ENCODE data around the gene SOAT2. TPM values are rescaled to one million over a fixed set of nuclear protein-coding genes. Genes with fewer than 3 reads are reported as not detected.
A peak's percentile ranks its signal among the peaks of the same experiment; 100 is the strongest.

Gene SOAT2
- total and polyA plus RNA-seq, 5 donors = 0.07 to 0.18 (median 0.17) TPM; not detected in 2

GRCh38 chr12:53074999-53075370, 28.3 kb upstream of the SOAT2 start:
- H3K9me3 ChIP-seq (ENCODE audit: control insufficient read depth, low read length) = no peaks in the 10 kb centered on the region
- peaks cover 32% of the 10 kb centered on the region for H3K4me1 ChIP-seq (ENCODE audit: control insufficient read depth, insufficient read depth, low read length)
- H3K4me3 ChIP-seq (ENCODE audit: low read length) = no peak overlapping the region
- no peak overlapping the region for H3K27ac ChIP-seq (ENCODE audit: low read length)
- 95% methylated on average over 3 of the region's 3 CpGs for WGBS
- DNase-seq (no peak), ATAC-seq (no peak)
- intact Hi-C loops (cut with DNase I) = no loop called here
- no peaks in the 10 kb centered on the region for H3K27me3 ChIP-seq (ENCODE audit: control insufficient read depth, insufficient read depth)

GRCh38 chr12:53076461-53076860, 26.8 kb upstream of the SOAT2 start:
- Histone ChIP-seq H3K27ac (ENCODE audit: low read length) (no peak overlapping the region), H3K9me3 (ENCODE audit: control insufficient read depth, low read length) (no peaks in the 10 kb centered on the region), H3K27me3 (ENCODE audit: control insufficient read depth, insufficient read depth) (no peaks in the 10 kb centered on the region), H3K4me1 (ENCODE audit: control insufficient read depth, insufficient read depth, low read length) (peaks cover 24% of the 10 kb centered on the region), H3K4me3 (ENCODE audit: low read length) (no peak overlapping the region)
- DNase-seq (no peak), ATAC-seq (no peak)
- WGBS = 97% methylated on average over 3 of the region's 3 CpGs
- intact Hi-C loops (cut with DNase I) = no loop called here

GRCh38 chr12:53077030-53077429, 26.3 kb upstream of the SOAT2 start:
- Histone ChIP-seq H3K4me3 (ENCODE audit: low read length) (no peak overlapping the region), H3K27me3 (ENCODE audit: control insufficient read depth, insufficient read depth) (no peaks in the 10 kb centered on the region), H3K4me1 (ENCODE audit: control insufficient read depth, insufficient read depth, low read length) (peaks cover 20% of the 10 kb centered on the region), H3K9me3 (ENCODE audit: control insufficient read depth, low read length) (no peaks in the 10 kb centered on the region), H3K27ac (ENCODE audit: low read length) (no peak overlapping the region)
- no peak for ATAC-seq
- 93% methylated on average over 8 of the region's 8 CpGs for WGBS
- DNase-seq = no peak
- intact Hi-C loops (cut with DNase I) = no loop called here

- peak overlapping the region; percentile 75 for H3K4me3 ChIP-seq (ENCODE audit: low read length)
- peak overlapping the region; percentile 31 for H3K27ac ChIP-seq (ENCODE audit: low read length)
- WGBS = 20% methylated on average over 25 of the region's 25 CpGs
- DNase-seq (no peak), ATAC-seq (no peak)
- intact Hi-C loops (cut with DNase I) = no loop called here
- H3K4me1 ChIP-seq (ENCODE audit: control insufficient read depth, insufficient read depth, low read length) = peaks cover 12% of the 10 kb centered on the region
- no peaks in the 10 kb centered on the region for H3K27me3 ChIP-seq (ENCODE audit: control insufficient read depth, insufficient read depth)
- no peaks in the 10 kb centered on the region for H3K9me3 ChIP-seq (ENCODE audit: control insufficient read depth, low read length)
These were observed 24.7 kb upstream of the SOAT2 start for GRCh38 chr12:53078425-53079225.

- H3K4me3 ChIP-seq (ENCODE audit: low read length) = peak within 1 kb of the TSS; percentile 75
- peak; percentile 98 to 99 (median 98) for DNase-seq
- WGBS = 2% methylated on average over 67 of the region's 67 CpGs
- H3K27me3 ChIP-seq (ENCODE audit: control insufficient read depth, insufficient read depth) = no peaks in the 10 kb centered on the region
- H3K9me3 ChIP-seq (ENCODE audit: control insufficient read depth, low read length) = no peaks in the 10 kb centered on the region
- H3K4me1 ChIP-seq (ENCODE audit: control insufficient read depth, insufficient read depth, low read length) = peaks cover 6% of the 10 kb centered on the region
- peak within 1 kb of the TSS; percentile 84 for H3K27ac ChIP-seq (ENCODE audit: low read length)
- intact Hi-C loops (cut with DNase I) = no loop called here
- peak; percentile 99 for ATAC-seq
These were observed 23.8 kb upstream of the SOAT2 start, which contains the start of gene SPRYD3 for GRCh38 chr12:53079226-53080117. Gene SPRYD3, minus strand, starts transcription at chr12:53079390. Its CDS starts 57 bp downstream, at chr12:53079333.

- DNase-seq (no peak), ATAC-seq (no peak)
- Histone ChIP-seq H3K27me3 (ENCODE audit: control insufficient read depth, insufficient read depth) (no peaks in the 10 kb centered on the region), H3K9me3 (ENCODE audit: control insufficient read depth, low read length) (no peaks in the 10 kb centered on the region), H3K4me3 (ENCODE audit: low read length) (no peak overlapping the region), H3K4me1 (ENCODE audit: control insufficient read depth, insufficient read depth, low read length) (peaks cover 4% of the 10 kb centered on the region), H3K27ac (ENCODE audit: low read length) (no peak overlapping the region)
- 58% methylated on average over 2 of the region's 2 CpGs for WGBS
- intact Hi-C loops (cut with DNase I) = no loop called here
These were observed 20.6 kb upstream of the SOAT2 start for GRCh38 chr12:53082637-53083175.

GRCh38 chr12:53086361-53086760, 16.9 kb upstream of the SOAT2 start:
- intact Hi-C loops (cut with DNase I) = no loop called here
- no peak for DNase-seq
- no peak for ATAC-seq

GRCh38 chr12:53090105-53090504, 13.2 kb upstream of the SOAT2 start:
- H3K4me3 ChIP-seq (ENCODE audit: low read length) = no peak overlapping the region
- no peak overlapping the region for H3K27ac ChIP-seq (ENCODE audit: low read length)
- ATAC-seq (no peak), DNase-seq (no peak)
- H3K27me3 ChIP-seq (ENCODE audit: control insufficient read depth, insufficient read depth) = no peaks in the 10 kb centered on the region
- H3K9me3 ChIP-seq (ENCODE audit: control insufficient read depth, low read length) = no peaks in the 10 kb centered on the region
- intact Hi-C loops (cut with DNase I) = no loop called here
- 96% methylated on average over 6 of the region's 6 CpGs for WGBS
- H3K4me1 ChIP-seq (ENCODE audit: control insufficient read depth, insufficient read depth, low read length) = no peaks in the 10 kb centered on the region

More at GRCh38 chr12:53086361-53086760, 16.9 kb upstream of the SOAT2 start:
- H3K4me3 ChIP-seq (ENCODE audit: low read length) = no peak overlapping the region
- H3K4me1 ChIP-seq (ENCODE audit: control insufficient read depth, insufficient read depth, low read length) = no peaks in the 10 kb centered on the region
- H3K9me3 ChIP-seq (ENCODE audit: control insufficient read depth, low read length) = no peaks in the 10 kb centered on the region
- no peaks in the 10 kb centered on the region for H3K27me3 ChIP-seq (ENCODE audit: control insufficient read depth, insufficient read depth)
- H3K27ac ChIP-seq (ENCODE audit: low read length) = no peak overlapping the region
- WGBS = 77% methylated on average over 3 of the region's 3 CpGs

- ATAC-seq (no peak), DNase-seq (no peak)
- Histone ChIP-seq H3K4me1 (ENCODE audit: control insufficient read depth, insufficient read depth, low read length) (no peaks in the 10 kb centered on the region), H3K9me3 (ENCODE audit: control insufficient read depth, low read length) (no peaks in the 10 kb centered on the region), H3K27me3 (ENCODE audit: control insufficient read depth, insufficient read depth) (no peaks in the 10 kb centered on the region), H3K27ac (ENCODE audit: low read length) (no peak overlapping the region), H3K4me3 (ENCODE audit: low read length) (no peak overlapping the region)
- 72% methylated on average over 2 of the region's 2 CpGs for WGBS
- intact Hi-C loops (cut with DNase I) = no loop called here
These were observed 12.7 kb upstream of the SOAT2 start for GRCh38 chr12:53090554-53090953.

- no peak for DNase-seq
- ATAC-seq = no peak
- Histone ChIP-seq H3K9me3 (ENCODE audit: control insufficient read depth, low read length) (no peaks in the 10 kb centered on the region), H3K27ac (ENCODE audit: low read length) (no peak overlapping the region), H3K4me3 (ENCODE audit: low read length) (no peak overlapping the region), H3K4me1 (ENCODE audit: control insufficient read depth, insufficient read depth, low read length) (peaks cover 3% of the 10 kb centered on the region), H3K27me3 (ENCODE audit: control insufficient read depth, insufficient read depth) (no peaks in the 10 kb centered on the region)
- intact Hi-C loops (cut with DNase I) = no loop called here
- WGBS = 85% methylated on average over 6 of the region's 6 CpGs
These were observed 11.5 kb upstream of the SOAT2 start for GRCh38 chr12:53091756-53092155.

Measured in right cardiac atrium (tissue), 5 donors.